ENCODE results near the gene MAP2K2. TPM values are rescaled to one million over a fixed set of nuclear protein-coding genes. Genes with fewer than 3 reads are reported as not detected.

Gene MAP2K2
- total and polyA plus RNA-seq, 4 donors: 40.3 to 72.7 (median 54.1) TPM

GRCh38 chr19:4089946-4090345, 34.0 kb downstream of the MAP2K2 start:
- Histone ChIP-seq H3K36me3 (ENCODE audit: control insufficient read depth in 4 of 4, insufficient read depth in 3 of 4, low read depth in 1 of 4, low read length in 3 of 4) (peaks cover 0 to 32% (median 9%) of the 10 kb centered on the region in 4 donors), H3K9me3 (ENCODE audit: control insufficient read depth in 4 of 4, low read length in 3 of 4) (no peaks in the 10 kb centered on the region), H3K4me3 (ENCODE audit: low read depth in 1 of 3, low read length in 3 of 3) (no peak overlapping the region), H3K9ac (ENCODE audit: low read depth in 1 of 2, low read length in 2 of 2) (no peak overlapping the region), H3K4me1 (ENCODE audit: control insufficient read depth in 4 of 4, insufficient read depth in 4 of 4, low read length in 3 of 4) (no peaks in the 10 kb centered on the region), H3K27ac (ENCODE audit: low read depth in 1 of 2, low read length in 2 of 2) (peak overlapping the region in 1 of 2 donors; percentile 50), H3K27me3 (ENCODE audit: control insufficient read depth in 4 of 4, insufficient read depth in 4 of 4, low read length in 3 of 4) (no peaks in the 10 kb centered on the region)
- TF ChIP-seq REST (IDR thresholded peaks at IDR 0.05): no peak
- TF ChIP-seq MAX (IDR thresholded peaks at IDR 0.05): no peak
- no peak for TF ChIP-seq RAD21 (IDR thresholded peaks at IDR 0.05)
- 92% methylated on average over 22 of the region's 22 CpGs for WGBS
- DNase-seq (ENCODE audit: low spot score): no peak

- no peaks in the 10 kb centered on the region for H3K27me3 ChIP-seq (ENCODE audit: control insufficient read depth in 4 of 4, insufficient read depth in 4 of 4, low read length in 3 of 4)
- no peak overlapping the region for H3K9ac ChIP-seq (ENCODE audit: low read depth in 1 of 2, low read length in 2 of 2)
- TF ChIP-seq ZBTB33 (IDR thresholded peaks at IDR 0.05): no peak
- no peak for TF ChIP-seq TAF1 (conservative IDR thresholded peaks at IDR 0.05)
- TF ChIP-seq FOXA2 (IDR thresholded peaks at IDR 0.05): no peak
- no peak for TF ChIP-seq HNF4G (IDR thresholded peaks at IDR 0.05)
- TF ChIP-seq GABPA (IDR thresholded peaks at IDR 0.05 in 1 of 2, conservative IDR thresholded peaks at IDR 0.05 in 1 of 2): no peak
- no peak for TF ChIP-seq JUND (IDR thresholded peaks at IDR 0.05)
- TF ChIP-seq RXRA (IDR thresholded peaks at IDR 0.05): no peak
- TF ChIP-seq EGR1 (IDR thresholded peaks at IDR 0.05; ENCODE audit: low read depth in 2 of 2): no peak
- no peak for TF ChIP-seq SP1 (IDR thresholded peaks at IDR 0.05)
- TF ChIP-seq ATF3 (IDR thresholded peaks at IDR 0.05): no peak
- no peak for TF ChIP-seq REST (IDR thresholded peaks at IDR 0.05)
- no peak for TF ChIP-seq HNF4A (conservative IDR thresholded peaks at IDR 0.05)
- no peak for TF ChIP-seq FOXA1 (IDR thresholded peaks at IDR 0.05)
- TF ChIP-seq MAX (IDR thresholded peaks at IDR 0.05): no peak
- TF ChIP-seq YY1 (IDR thresholded peaks at IDR 0.05): no peak
- TF ChIP-seq RAD21 (IDR thresholded peaks at IDR 0.05): no peak
- TF ChIP-seq CTCF (IDR thresholded peaks at IDR 0.05; ENCODE audit: low read depth, low read length, missing input control): no peak
- no peak for TF ChIP-seq NR2F2 (IDR thresholded peaks at IDR 0.05)
- DNase-seq (ENCODE audit: low spot score): no peak
- no peaks in the 10 kb centered on the region for H3K4me1 ChIP-seq (ENCODE audit: control insufficient read depth in 4 of 4, insufficient read depth in 4 of 4, low read length in 3 of 4)
- WGBS: 84% methylated on average over 26 of the region's 26 CpGs
- H3K4me3 ChIP-seq (ENCODE audit: low read depth in 1 of 3, low read length in 3 of 3): no peak overlapping the region
- peak overlapping the region in 1 of 2 donors; percentile 50 for H3K27ac ChIP-seq (ENCODE audit: low read depth in 1 of 2, low read length in 2 of 2)
- H3K9me3 ChIP-seq (ENCODE audit: control insufficient read depth in 4 of 4, low read length in 3 of 4): no peaks in the 10 kb centered on the region
- H3K36me3 ChIP-seq (ENCODE audit: control insufficient read depth in 4 of 4, insufficient read depth in 3 of 4, low read depth in 1 of 4, low read length in 3 of 4): peaks cover 0 to 29% (median 8%) of the 10 kb centered on the region in 4 donors
Observed at GRCh38 chr19:4089400-4089908, 34.5 kb downstream of the MAP2K2 start.

Data from liver (tissue), 9 donors.